Liver (tissue), 9 donors: ENCODE measurements around the gene CHN1. TPM values are rescaled to one million over a fixed set of nuclear protein-coding genes. Genes with fewer than 3 reads are reported as not detected.

Experiments
- DNase-seq: peaks from one replicate; pipeline ENCODE4 v3.0.0-alpha.2; 2017; ENCODE audit warnings: low spot score
- H3K27ac ChIP-seq, 2 donors: one replicate each; pipeline ENCODE4 v1.7.0; 2013; ENCODE audit warnings: inconsistent platforms in 2 of 2, low read length in 2 of 2, control low read depth in 1 of 2, low read depth in 1 of 2, mild to moderate bottlenecking in 1 of 2
- H3K27me3 ChIP-seq, 4 donors: one replicate each; pipeline versions ENCODE4 v1.6.1 to v1.7.0; 2013; ENCODE audit warnings: low read length in 3 of 4, inconsistent platforms in 1 of 4, mild to moderate bottlenecking in 1 of 4, moderate library complexity in 1 of 4; ENCODE audit not compliant: control insufficient read depth in 4 of 4, insufficient read depth in 4 of 4
- H3K36me3 ChIP-seq, 4 donors: one replicate each; pipeline versions ENCODE4 v1.6.1 to v1.7.0; 2013; ENCODE audit warnings: low read length in 3 of 4, mild to moderate bottlenecking in 3 of 4, low read depth in 1 of 4, moderate library complexity in 1 of 4; ENCODE audit not compliant: control insufficient read depth in 4 of 4, insufficient read depth in 3 of 4
- H3K4me1 ChIP-seq, 4 donors: one replicate each; pipeline versions ENCODE4 v1.6.1 to v1.7.0; 2013; ENCODE audit warnings: low read length in 3 of 4, mild to moderate bottlenecking in 3 of 4, moderate library complexity in 1 of 4; ENCODE audit not compliant: control insufficient read depth in 4 of 4, insufficient read depth in 4 of 4
- H3K4me3 ChIP-seq, 3 donors: one replicate each; pipeline versions ENCODE4 v1.6.1 to v1.7.0; 2013; ENCODE audit warnings: low read length in 3 of 3, control low read depth in 1 of 3, low read depth in 1 of 3, mild to moderate bottlenecking in 1 of 3
- H3K9ac ChIP-seq, 2 donors: one replicate each; pipeline ENCODE4 v1.7.0; 2013; ENCODE audit warnings: low read length in 2 of 2, mild to moderate bottlenecking in 2 of 2, moderate library complexity in 2 of 2, control low read depth in 1 of 2, low read depth in 1 of 2
- H3K9me3 ChIP-seq, 4 donors: one replicate each; pipeline versions ENCODE4 v1.6.1 to v1.7.0; 2013; ENCODE audit warnings: low read length in 3 of 4; ENCODE audit not compliant: control insufficient read depth in 4 of 4
- CTCF ChIP-seq: fragments of 150-350 bp; IDR thresholded peaks from 2 replicates; pipeline ENCODE4 v1.5.1; 2017; ENCODE audit warnings: improper control_type of control experiment, low read depth, low read length; ENCODE audit not compliant: missing input control
- EGR1 ChIP-seq, 2 donors: IDR thresholded peaks; 2 replicates each; pipeline ENCODE4 v1.6.1; 2016 to 2018; ENCODE audit warnings: antibody characterized with exemption in 2 of 2, low read depth in 2 of 2
- JUND ChIP-seq, 2 donors: IDR thresholded peaks; 2 replicates each; pipeline ENCODE4 v1.6.1; 2016; ENCODE audit warnings: antibody characterized with exemption in 2 of 2
- MAX ChIP-seq: IDR thresholded peaks from 2 replicates; pipeline ENCODE4 v1.6.1; 2016; ENCODE audit warnings: antibody characterized with exemption
- NR2F2 ChIP-seq: IDR thresholded peaks from 2 replicates; pipeline ENCODE4 v1.6.1; 2016; ENCODE audit warnings: antibody characterized with exemption
- REST ChIP-seq: IDR thresholded peaks from 2 replicates; pipeline ENCODE4 v1.6.1; 2016; ENCODE audit warnings: antibody characterized with exemption, mild to moderate bottlenecking
- SP1 ChIP-seq: IDR thresholded peaks from 2 replicates; pipeline ENCODE4 v1.6.1; 2018; ENCODE audit warnings: antibody characterized with exemption, mild to moderate bottlenecking
- TAF1 ChIP-seq: conservative IDR thresholded peaks from 2 replicates; pipeline ENCODE4 v1.6.1; 2016; ENCODE audit warnings: antibody characterized with exemption, mild to moderate bottlenecking
- YY1 ChIP-seq: IDR thresholded peaks from 2 replicates; pipeline ENCODE4 v1.6.1; 2016; ENCODE audit warnings: antibody characterized with exemption, mild to moderate bottlenecking
- ZBTB33 ChIP-seq: IDR thresholded peaks from 2 replicates; pipeline ENCODE4 v1.6.1; 2016; ENCODE audit warnings: antibody characterized with exemption
- WGBS: extraction: QIAGEN DNeasy Blood & Tissue Kit; methylation state at CpG from one replicate; pipeline ENCODE4 v1.1.7; 2013; 5-methylcytosine and 5-hydroxymethylcytosine counted together
- polyA plus RNA-seq, 2 donors: library from polyadenylated mRNA; stranded (reverse) in 1 of 2; unstranded in 1 of 2; fragments of 200-250 nt in 1 of 2; fragments of >200 nt in 1 of 2; fragmentation: Nextera tagmentation in 1 of 2; extraction: Ambion mirVana in 1 of 2; gene quantifications; one replicate each; pipeline versions ENCODE4 v1.2.1 to v1.2.3, GENCODE V29; 2013 to 2015
- total RNA-seq, 2 donors: library from RNA; depleted of rRNA; stranded (reverse); fragments of >200 nt; gene quantifications; one replicate each; pipeline ENCODE4 v1.2.3, GENCODE V29; 2014
- donor health status: healthy.
- donor health status: healthy.
- donor health status: healthy.
- donor health status: healthy.
- donor health status: healthy.

CHN1 gene
- total and polyA plus RNA-seq, 4 donors: 0.66 to 1.6 (median 1.1) TPM

GRCh38 chr2:174787487-174788205 lies 217.5 kb downstream of the CHN1 start:
- WGBS: 82% methylated on average over 5 of the region's 5 CpGs

More at GRCh38 chr2:174787487-174788205, 217.5 kb downstream of the CHN1 start:
- Histone ChIP-seq H3K4me3 (no peak overlapping the region), H3K9me3 (no peaks in the 10 kb centered on the region), H3K4me1 (no peaks in the 10 kb centered on the region), H3K36me3 (no peaks in the 10 kb centered on the region), H3K27ac (no peak overlapping the region), H3K27me3 (no peaks in the 10 kb centered on the region), H3K9ac (no peak overlapping the region)
- DNase-seq: no peak
- no peak for TF ChIP-seq MAX
- TF ChIP-seq REST: no peak
- TF ChIP-seq YY1: no peak
- no peak for TF ChIP-seq NR2F2
- no peak for TF ChIP-seq SP1
- TF ChIP-seq EGR1 (IDR thresholded peaks at IDR 0.05; ENCODE audit: low read depth in 2 of 2): no peak
- TF ChIP-seq JUND (IDR thresholded peaks at IDR 0.05): no peak
- no peak for TF ChIP-seq TAF1
- TF ChIP-seq ZBTB33: no peak
- no peak for TF ChIP-seq CTCF
